WTC11 (cell line): ENCODE results near the gene SPATA2L. TPM values are rescaled to one million over a fixed set of nuclear protein-coding genes. Genes with fewer than 3 reads are reported as not detected.
A peak's percentile ranks its signal among the peaks of the same experiment; 100 is the strongest.

Experiments used
- ATAC-seq: fragments of 200-7000 bp; cut with Tn5 transposase; 2 replicates; pipeline ENCODE4 v1.10.0; 2021; ENCODE audit warnings: mild to moderate bottlenecking, moderate library complexity
- CTCF ChIA-PET: fragments of 300-600 bp; sonication (Branson Sonifier 250); formaldehyde crosslinking; loops from one replicate; lab custom pipeline; 2021; ENCODE audit warnings: antibody characterized with exemption; lab: Charles Lee
- POLR2A ChIA-PET: fragments of 350-600 bp; sonication (Branson Sonifier 250); formaldehyde crosslinking; loops from one replicate; lab custom pipeline; 2021; ENCODE audit warnings: antibody characterized with exemption; lab: Charles Lee
- DNase-seq: peaks from one replicate; pipeline ENCODE4 v3.0.0; 2021; ENCODE audit warnings: low spot score
- H3K27ac Mint-ChIP-seq: 2 replicates; pipeline ENCODE4 v1.8.0; 2021; ENCODE audit warnings: mixed read lengths
- H3K27me3 Mint-ChIP-seq: 2 replicates; pipeline ENCODE4 v1.8.0; 2021; ENCODE audit warnings: low read depth, mild to moderate bottlenecking, moderate library complexity, mixed read lengths
- H3K36me3 Mint-ChIP-seq: 2 replicates; pipeline ENCODE4 v1.8.0; 2021; ENCODE audit warnings: mixed read lengths
- H3K4me1 Mint-ChIP-seq: 2 replicates; pipeline ENCODE4 v1.8.0; 2022; ENCODE audit warnings: mixed read lengths
- H3K4me3 Mint-ChIP-seq: 2 replicates; pipeline ENCODE4 v1.8.0; 2021; ENCODE audit warnings: mild to moderate bottlenecking, moderate library complexity, mixed read lengths
- H3K9me3 Mint-ChIP-seq: 2 replicates; pipeline ENCODE4 v1.8.0; 2021; ENCODE audit warnings: mixed read lengths
- CREM ChIP-seq: sonication (generic); formaldehyde crosslinking; IDR thresholded peaks from 2 replicates; pipeline ENCODE4 v1.8.1; 2022; ENCODE audit warnings: mild to moderate bottlenecking, missing genetic modification reagents, moderate library complexity
- ETV6 ChIP-seq: sonication (generic); formaldehyde crosslinking; IDR thresholded peaks from 2 replicates; pipeline ENCODE4 v1.8.1; 2022; ENCODE audit warnings: mild to moderate bottlenecking, missing genetic modification reagents
- GRHL2 ChIP-seq: fragments of 250-450 bp; sonication (Bioruptor Pico); IDR thresholded peaks from 2 replicates; pipeline ENCODE4 v1.8.0; 2022; ENCODE audit warnings: mild to moderate bottlenecking, moderate library complexity; ENCODE audit not compliant: insufficient replicate concordance, severe bottlenecking
- MYBL2 ChIP-seq: sonication (generic); formaldehyde crosslinking; IDR thresholded peaks from 2 replicates; pipeline ENCODE4 v1.8.1; 2023; ENCODE audit warnings: mild to moderate bottlenecking, moderate library complexity, missing genetic modification reagents
- NR2C2 ChIP-seq: sonication (generic); formaldehyde crosslinking; IDR thresholded peaks from 2 replicates; pipeline ENCODE4 v1.8.0; 2022; ENCODE audit warnings: mild to moderate bottlenecking, missing genetic modification reagents
- SOX15 ChIP-seq: fragments of 250-450 bp; sonication (Bioruptor Pico); IDR thresholded peaks from 2 replicates; pipeline ENCODE4 v1.9.0; 2021; ENCODE audit warnings: mild to moderate bottlenecking
- ZNF219 ChIP-seq: sonication (generic); formaldehyde crosslinking; IDR thresholded peaks from 2 replicates; pipeline ENCODE4 v1.8.0; 2023; ENCODE audit warnings: missing genetic modification reagents, mild to moderate bottlenecking, borderline replicate concordance
- ZNF232 ChIP-seq: sonication (generic); formaldehyde crosslinking; IDR thresholded peaks from 2 replicates; pipeline ENCODE4 v1.8.0; 2022; ENCODE audit warnings: mild to moderate bottlenecking, missing genetic modification reagents
- ZNF416 ChIP-seq: fragments of 250-450 bp; sonication (Bioruptor Pico); IDR thresholded peaks from 2 replicates; pipeline ENCODE4 v1.9.0; 2021; ENCODE audit warnings: mild to moderate bottlenecking, inconsistent platforms
- ZNF671 ChIP-seq: fragments of 250-450 bp; sonication (Bioruptor Pico); IDR thresholded peaks from 2 replicates; pipeline ENCODE4 v1.8.0; 2021; ENCODE audit warnings: mild to moderate bottlenecking
- total RNA-seq: library from RNA; stranded (reverse); gene quantifications from 3 replicates; pipeline ENCODE4 v1.2.3, GENCODE V29; 2021
- TF ChIP-seq, protein P1 (sequence below): fragments of 250-450 bp; sonication (Bioruptor Pico); conservative IDR thresholded peaks from 2 replicates; pipeline ENCODE4 v1.9.0; 2021; ENCODE audit warnings: mild to moderate bottlenecking
- TF ChIP-seq, protein P2 (sequence below): sonication (generic); formaldehyde crosslinking; IDR thresholded peaks from 2 replicates; pipeline ENCODE4 v1.8.0; 2022; ENCODE audit warnings: missing genetic modification reagents
- TF ChIP-seq, protein P3 (sequence below): sonication (generic); formaldehyde crosslinking; IDR thresholded peaks from 2 replicates; pipeline ENCODE4 v1.8.0; 2022; ENCODE audit warnings: mild to moderate bottlenecking, missing genetic modification reagents
- TF ChIP-seq, protein P4 (sequence below): sonication (generic); formaldehyde crosslinking; IDR thresholded peaks from 2 replicates; pipeline ENCODE4 v1.8.1; 2023; ENCODE audit warnings: mild to moderate bottlenecking, missing genetic modification reagents, moderate library complexity
- TF ChIP-seq, protein P5 (sequence below): sonication (generic); formaldehyde crosslinking; IDR thresholded peaks from 2 replicates; pipeline ENCODE4 v1.8.0; 2022; ENCODE audit warnings: mild to moderate bottlenecking, missing genetic modification reagents
- TF ChIP-seq, protein P6 (sequence below): sonication (generic); formaldehyde crosslinking; IDR thresholded peaks from 2 replicates; pipeline ENCODE4 v1.8.1; 2023; ENCODE audit warnings: mild to moderate bottlenecking, moderate library complexity, missing genetic modification reagents

SPATA2L gene
- total RNA-seq, 1 experiment from 2014 or later = 15.7 TPM

DNA sequence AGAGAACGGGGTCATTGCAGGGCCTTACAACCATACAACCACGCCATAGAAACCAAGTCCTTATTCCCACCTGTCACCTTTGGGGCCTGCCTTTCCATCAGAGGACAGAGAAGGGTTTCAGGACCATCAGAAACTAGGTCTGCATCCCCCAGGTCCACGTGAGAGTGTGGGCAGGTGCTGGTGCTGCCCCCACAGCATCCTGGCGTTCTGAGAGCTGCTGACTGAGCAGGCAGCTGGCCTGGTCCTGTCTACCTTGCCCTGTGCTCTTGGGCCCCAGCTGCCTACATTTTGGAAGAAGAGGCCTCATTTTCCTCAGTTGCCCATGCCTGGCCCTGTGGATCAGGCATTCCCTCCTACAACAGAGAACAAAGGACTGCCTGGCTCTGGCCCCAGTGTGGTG is 41.4 kb upstream of the SPATA2L start:
- POLR2A ChIA-PET = no interaction called here
- Mint-ChIP-seq H3K27ac (peak overlapping the region; percentile 70; the same call in 1 of the 2 replicates), H3K27me3 (no peaks in the 10 kb centered on the region), H3K9me3 (no peaks in the 10 kb centered on the region), H3K4me1 (no peaks in the 10 kb centered on the region), H3K4me3 (no peak overlapping the region), H3K36me3 (peaks cover 72% of the 10 kb centered on the region)
- CTCF ChIA-PET = interaction anchor here (0.9 to 1.9 kb wide), 2 partner anchors 37 to 118 kb away, joined by 3 to 6 read pairs; no protein-coding TSS in a partner anchor
- no peak for DNase-seq
- TF ChIP-seq ETV6 (CRISPR knock-in tag) (no peak), SOX15 (CRISPR knock-in tag) (no peak), CREM (no peak), ZNF232 (CRISPR knock-in tag) (no peak)
- TF ChIP-seq, protein P1, sequence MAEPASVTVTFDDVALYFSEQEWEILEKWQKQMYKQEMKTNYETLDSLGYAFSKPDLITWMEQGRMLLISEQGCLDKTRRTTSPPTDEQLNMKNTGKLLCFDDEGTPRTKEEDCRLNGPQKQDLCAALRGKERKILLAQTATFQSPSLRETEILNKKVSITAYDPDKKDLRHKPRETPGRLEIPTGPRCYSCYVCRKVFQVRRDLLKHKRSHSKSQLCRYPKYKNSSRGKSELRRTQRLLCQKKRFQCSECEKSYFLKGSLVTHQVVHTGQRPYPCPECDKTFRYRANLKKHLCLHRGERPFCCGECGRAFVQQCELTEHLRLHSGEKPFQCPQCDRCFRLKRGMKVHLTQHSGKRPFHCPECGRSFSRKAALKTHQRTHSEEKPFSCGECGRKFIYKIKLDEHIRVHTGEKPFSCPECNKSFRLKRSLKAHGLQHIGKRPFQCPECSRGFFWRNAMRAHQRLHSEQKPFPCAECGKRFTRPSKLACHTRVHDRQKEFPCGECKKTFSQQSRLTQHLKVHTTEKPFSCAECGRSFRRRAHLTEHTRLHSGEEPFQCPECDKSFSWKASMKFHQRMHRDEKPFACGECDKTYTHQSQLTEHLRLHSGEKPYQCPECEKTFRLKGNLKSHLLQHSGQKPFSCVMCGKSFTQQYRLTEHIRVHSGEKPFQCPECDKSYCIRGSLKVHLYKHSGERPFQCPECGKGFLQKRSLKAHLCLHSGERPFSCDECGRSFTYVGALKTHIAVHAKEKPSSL (CRISPR knock-in tag) = no peak
- TF ChIP-seq, protein P2, sequence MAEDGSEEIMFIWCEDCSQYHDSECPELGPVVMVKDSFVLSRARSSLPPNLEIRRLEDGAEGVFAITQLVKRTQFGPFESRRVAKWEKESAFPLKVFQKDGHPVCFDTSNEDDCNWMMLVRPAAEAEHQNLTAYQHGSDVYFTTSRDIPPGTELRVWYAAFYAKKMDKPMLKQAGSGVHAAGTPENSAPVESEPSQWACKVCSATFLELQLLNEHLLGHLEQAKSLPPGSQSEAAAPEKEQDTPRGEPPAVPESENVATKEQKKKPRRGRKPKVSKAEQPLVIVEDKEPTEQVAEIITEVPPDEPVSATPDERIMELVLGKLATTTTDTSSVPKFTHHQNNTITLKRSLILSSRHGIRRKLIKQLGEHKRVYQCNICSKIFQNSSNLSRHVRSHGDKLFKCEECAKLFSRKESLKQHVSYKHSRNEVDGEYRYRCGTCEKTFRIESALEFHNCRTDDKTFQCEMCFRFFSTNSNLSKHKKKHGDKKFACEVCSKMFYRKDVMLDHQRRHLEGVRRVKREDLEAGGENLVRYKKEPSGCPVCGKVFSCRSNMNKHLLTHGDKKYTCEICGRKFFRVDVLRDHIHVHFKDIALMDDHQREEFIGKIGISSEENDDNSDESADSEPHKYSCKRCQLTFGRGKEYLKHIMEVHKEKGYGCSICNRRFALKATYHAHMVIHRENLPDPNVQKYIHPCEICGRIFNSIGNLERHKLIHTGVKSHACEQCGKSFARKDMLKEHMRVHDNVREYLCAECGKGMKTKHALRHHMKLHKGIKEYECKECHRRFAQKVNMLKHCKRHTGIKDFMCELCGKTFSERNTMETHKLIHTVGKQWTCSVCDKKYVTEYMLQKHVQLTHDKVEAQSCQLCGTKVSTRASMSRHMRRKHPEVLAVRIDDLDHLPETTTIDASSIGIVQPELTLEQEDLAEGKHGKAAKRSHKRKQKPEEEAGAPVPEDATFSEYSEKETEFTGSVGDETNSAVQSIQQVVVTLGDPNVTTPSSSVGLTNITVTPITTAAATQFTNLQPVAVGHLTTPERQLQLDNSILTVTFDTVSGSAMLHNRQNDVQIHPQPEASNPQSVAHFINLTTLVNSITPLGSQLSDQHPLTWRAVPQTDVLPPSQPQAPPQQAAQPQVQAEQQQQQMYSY = no peak
- no peak for ATAC-seq

DNA sequence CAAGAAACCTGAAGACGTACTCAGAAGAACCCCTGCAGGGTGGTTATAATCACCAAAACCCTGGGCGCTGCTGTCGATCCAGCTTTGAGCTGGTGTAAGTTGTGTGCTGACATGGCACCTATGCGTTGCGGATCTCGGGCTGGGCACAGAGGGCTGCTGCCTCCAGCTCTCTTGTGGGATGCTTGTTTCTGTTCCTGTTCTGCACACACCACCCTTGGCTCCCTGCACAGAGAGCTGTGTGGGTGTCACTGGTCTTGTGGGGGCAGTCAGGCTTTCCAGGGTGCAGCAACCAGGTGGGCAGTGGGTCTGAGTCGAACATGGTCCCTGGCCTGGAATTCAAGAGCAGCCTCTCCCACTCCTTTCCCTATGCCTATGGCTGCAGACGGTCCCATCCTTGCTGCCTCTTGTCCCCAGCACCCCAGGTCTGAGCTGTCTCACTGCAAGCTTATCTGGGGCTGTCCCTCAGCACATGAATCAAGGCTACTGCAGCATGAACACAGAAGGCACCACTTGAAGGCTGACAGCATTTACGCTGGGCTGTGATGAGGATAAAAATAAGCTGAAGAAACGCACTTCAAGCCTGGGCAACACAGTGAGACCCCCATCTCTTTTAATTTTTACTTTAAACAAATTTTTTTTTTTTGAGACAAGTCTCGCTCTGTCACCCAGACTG is 40.0 kb upstream of the SPATA2L start:
- no peaks in the 10 kb centered on the region for H3K4me1 Mint-ChIP-seq
- no peak overlapping the region for H3K27ac Mint-ChIP-seq
- H3K4me3 Mint-ChIP-seq = no peak overlapping the region
- ChIA-PET CTCF (interaction anchor here (1.1 to 1.9 kb wide), 2 partner anchors 36 to 41 kb away, joined by 4 to 6 read pairs; no protein-coding TSS in a partner anchor), POLR2A (interaction anchor here (0.6 kb wide), 1 partner anchor 29 kb away, joined by 3 read pairs; no protein-coding TSS in a partner anchor)
- DNase-seq = no peak
- no peaks in the 10 kb centered on the region for H3K27me3 Mint-ChIP-seq
- peaks cover 73% of the 10 kb centered on the region for H3K36me3 Mint-ChIP-seq
- no peaks in the 10 kb centered on the region for H3K9me3 Mint-ChIP-seq
- no peak for ATAC-seq
- TF ChIP-seq, protein P3, sequence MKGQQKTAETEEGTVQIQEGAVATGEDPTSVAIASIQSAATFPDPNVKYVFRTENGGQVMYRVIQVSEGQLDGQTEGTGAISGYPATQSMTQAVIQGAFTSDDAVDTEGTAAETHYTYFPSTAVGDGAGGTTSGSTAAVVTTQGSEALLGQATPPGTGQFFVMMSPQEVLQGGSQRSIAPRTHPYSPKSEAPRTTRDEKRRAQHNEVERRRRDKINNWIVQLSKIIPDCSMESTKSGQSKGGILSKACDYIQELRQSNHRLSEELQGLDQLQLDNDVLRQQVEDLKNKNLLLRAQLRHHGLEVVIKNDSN = no peak
- TF ChIP-seq ETV6 (CRISPR knock-in tag) (no peak), ZNF671 (CRISPR knock-in tag) (no peak), GRHL2 (CRISPR knock-in tag) (no peak), NR2C2 (no peak), ZNF219 (no peak), MYBL2 (CRISPR knock-in tag) (no peak), ZNF416 (CRISPR knock-in tag) (no peak)
- TF ChIP-seq, protein P4, sequence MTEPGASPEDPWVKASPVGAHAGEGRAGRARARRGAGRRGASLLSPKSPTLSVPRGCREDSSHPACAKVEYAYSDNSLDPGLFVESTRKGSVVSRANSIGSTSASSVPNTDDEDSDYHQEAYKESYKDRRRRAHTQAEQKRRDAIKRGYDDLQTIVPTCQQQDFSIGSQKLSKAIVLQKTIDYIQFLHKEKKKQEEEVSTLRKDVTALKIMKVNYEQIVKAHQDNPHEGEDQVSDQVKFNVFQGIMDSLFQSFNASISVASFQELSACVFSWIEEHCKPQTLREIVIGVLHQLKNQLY (CRISPR knock-in tag) = no peak
- TF ChIP-seq, protein P5, sequence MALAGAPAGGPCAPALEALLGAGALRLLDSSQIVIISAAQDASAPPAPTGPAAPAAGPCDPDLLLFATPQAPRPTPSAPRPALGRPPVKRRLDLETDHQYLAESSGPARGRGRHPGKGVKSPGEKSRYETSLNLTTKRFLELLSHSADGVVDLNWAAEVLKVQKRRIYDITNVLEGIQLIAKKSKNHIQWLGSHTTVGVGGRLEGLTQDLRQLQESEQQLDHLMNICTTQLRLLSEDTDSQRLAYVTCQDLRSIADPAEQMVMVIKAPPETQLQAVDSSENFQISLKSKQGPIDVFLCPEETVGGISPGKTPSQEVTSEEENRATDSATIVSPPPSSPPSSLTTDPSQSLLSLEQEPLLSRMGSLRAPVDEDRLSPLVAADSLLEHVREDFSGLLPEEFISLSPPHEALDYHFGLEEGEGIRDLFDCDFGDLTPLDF = no peak
- TF ChIP-seq, protein P6, sequence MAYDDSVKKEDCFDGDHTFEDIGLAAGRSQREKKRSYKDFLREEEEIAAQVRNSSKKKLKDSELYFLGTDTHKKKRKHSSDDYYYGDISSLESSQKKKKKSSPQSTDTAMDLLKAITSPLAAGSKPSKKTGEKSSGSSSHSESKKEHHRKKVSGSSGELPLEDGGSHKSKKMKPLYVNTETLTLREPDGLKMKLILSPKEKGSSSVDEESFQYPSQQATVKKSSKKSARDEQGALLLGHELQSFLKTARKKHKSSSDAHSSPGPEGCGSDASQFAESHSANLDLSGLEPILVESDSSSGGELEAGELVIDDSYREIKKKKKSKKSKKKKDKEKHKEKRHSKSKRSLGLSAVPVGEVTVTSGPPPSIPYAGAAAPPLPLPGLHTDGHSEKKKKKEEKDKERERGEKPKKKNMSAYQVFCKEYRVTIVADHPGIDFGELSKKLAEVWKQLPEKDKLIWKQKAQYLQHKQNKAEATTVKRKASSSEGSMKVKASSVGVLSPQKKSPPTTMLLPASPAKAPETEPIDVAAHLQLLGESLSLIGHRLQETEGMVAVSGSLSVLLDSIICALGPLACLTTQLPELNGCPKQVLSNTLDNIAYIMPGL (CRISPR knock-in tag) = no peak
